Measurements from ENCODE around the gene METTL21A. TPM values are rescaled to one million over a fixed set of nuclear protein-coding genes. Genes with fewer than 3 reads are reported as not detected.

METTL21A gene
- total and polyA plus RNA-seq, 4 donors, result 25.7 to 34.5 (median 29.8) TPM

DNA sequence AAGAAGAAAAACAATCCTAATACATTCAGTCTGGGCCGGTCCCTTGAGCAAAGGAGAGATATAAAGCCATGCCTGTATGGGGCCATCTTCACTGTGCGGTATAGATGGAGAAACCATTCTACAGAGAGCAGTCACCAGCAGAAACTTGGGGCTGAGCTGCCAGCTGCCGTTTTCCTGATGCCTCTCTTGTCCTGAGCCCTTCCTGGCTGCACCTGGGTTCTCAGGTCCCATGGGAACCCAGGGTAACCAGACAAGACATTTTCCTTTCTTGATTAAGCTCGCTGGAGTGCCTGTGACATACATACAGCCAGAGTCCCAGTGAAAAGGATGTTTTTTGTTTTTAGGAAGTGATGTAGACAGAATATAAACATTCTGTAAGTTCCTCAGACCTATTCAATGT, 5.3 kb upstream of the METTL21A start:
- Histone ChIP-seq H3K4me3 (ENCODE audit: low read depth, low read length) (no peak overlapping the region), H3K27me3 (ENCODE audit: control insufficient read depth, insufficient read depth, low read length) (no peaks in the 10 kb centered on the region), H3K36me3 (ENCODE audit: control insufficient read depth, insufficient read depth, low read length) (peaks cover 2% of the 10 kb centered on the region), H3K4me1 (ENCODE audit: control insufficient read depth, insufficient read depth, low read length) (peaks cover 15% of the 10 kb centered on the region), H3K9me3 (ENCODE audit: control insufficient read depth, insufficient read depth, low read length) (no peaks in the 10 kb centered on the region), H3K27ac (ENCODE audit: low read depth, low read length) (no peak overlapping the region)
- DNase-seq (ENCODE audit: low read depth in 4 of 6, low spot score in 6 of 6), result no peak
- WGBS (ENCODE audit: insufficient coverage), result 74% methylated on average over 3 of the region's 4 CpGs

DNA sequence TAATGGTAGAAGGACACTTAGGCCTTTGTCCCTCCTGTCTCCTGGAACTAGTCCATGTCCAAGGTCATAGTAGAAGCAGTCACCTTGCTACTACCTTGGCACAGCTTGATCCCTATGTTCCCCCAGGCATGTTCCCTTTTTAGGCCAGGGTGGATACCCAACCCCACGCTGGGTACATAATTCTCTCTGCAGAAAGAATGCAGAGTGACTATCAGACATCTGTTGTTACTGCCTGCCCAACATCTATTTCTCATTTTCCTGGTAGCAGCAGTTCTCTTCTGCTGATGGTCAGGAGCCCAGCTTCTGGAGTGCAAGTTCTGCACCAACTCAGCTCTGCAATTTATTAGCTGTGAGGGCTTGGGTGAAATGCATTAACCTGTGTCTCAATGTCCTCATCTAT, 4.4 kb upstream of the METTL21A start:
- no peak overlapping the region for H3K27ac ChIP-seq (ENCODE audit: low read depth, low read length)
- peaks cover 15% of the 10 kb centered on the region for H3K4me1 ChIP-seq (ENCODE audit: control insufficient read depth, insufficient read depth, low read length)
- 57% methylated on average over 1 of the region's 1 CpG for WGBS (ENCODE audit: insufficient coverage)

DNA sequence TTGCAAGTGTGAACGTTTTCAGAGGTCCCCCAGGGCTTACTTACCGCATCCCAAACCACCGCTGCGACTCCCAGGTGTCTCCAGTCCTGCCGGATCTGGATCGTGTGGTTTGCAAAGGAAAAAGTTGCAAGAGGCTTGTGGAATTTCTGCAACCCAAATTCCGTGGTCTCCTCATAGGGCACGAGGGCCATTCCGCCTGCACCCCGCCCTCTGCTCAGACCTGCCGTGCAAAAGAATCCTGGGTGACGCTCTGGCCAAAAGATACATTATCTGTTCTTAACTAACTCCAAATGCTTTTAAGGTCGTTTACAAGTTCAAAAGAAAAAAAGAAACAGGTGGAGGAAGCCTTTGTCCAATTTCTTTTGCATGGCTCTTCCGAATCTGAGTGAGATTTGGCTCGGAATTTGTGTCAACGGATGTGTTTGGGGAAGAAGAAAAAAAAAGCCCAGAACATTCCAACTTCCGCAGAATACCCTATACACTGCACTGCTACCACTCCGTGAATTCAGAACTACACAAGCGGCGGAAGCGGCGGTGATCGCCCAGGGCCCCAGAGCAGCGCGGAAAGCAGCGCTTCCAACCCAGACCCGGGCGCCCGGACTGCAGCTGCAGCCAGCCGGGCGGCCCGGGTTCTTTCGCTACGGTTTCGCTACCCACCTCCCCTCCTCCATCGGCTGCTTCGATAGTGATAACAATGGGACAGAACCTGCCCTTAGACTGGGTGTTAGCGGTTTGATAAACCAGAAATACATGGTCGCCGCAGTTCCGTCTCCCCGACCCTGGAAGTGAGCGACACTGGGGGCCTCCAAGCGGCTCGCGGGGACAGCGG, 795 bp downstream of the METTL21A start:
- peak overlapping the region; percentile 86 for H3K4me3 ChIP-seq (ENCODE audit: low read depth, low read length)
- H3K27me3 ChIP-seq (ENCODE audit: control insufficient read depth, insufficient read depth, low read length), result no peaks in the 10 kb centered on the region
- H3K4me1 ChIP-seq (ENCODE audit: control insufficient read depth, insufficient read depth, low read length), result peaks cover 15% of the 10 kb centered on the region
- 0% methylated on average over 34 of the region's 47 CpGs for WGBS (ENCODE audit: insufficient coverage)
- no peaks in the 10 kb centered on the region for H3K9me3 ChIP-seq (ENCODE audit: control insufficient read depth, insufficient read depth, low read length)
- H3K36me3 ChIP-seq (ENCODE audit: control insufficient read depth, insufficient read depth, low read length), result peaks cover 11% of the 10 kb centered on the region
- DNase-seq (ENCODE audit: low read depth in 4 of 6, low spot score in 6 of 6), result peak; percentile 19 to 82 (median 54)
- H3K27ac ChIP-seq (ENCODE audit: low read depth, low read length), result peak overlapping the region; percentile 96

More for the DNA sequence above, 4.4 kb upstream of the METTL21A start:
- DNase-seq (ENCODE audit: low read depth in 4 of 6, low spot score in 6 of 6), result no peak
- Histone ChIP-seq H3K27me3 (ENCODE audit: control insufficient read depth, insufficient read depth, low read length) (no peaks in the 10 kb centered on the region), H3K4me3 (ENCODE audit: low read depth, low read length) (no peak overlapping the region), H3K36me3 (ENCODE audit: control insufficient read depth, insufficient read depth, low read length) (peaks cover 3% of the 10 kb centered on the region), H3K9me3 (ENCODE audit: control insufficient read depth, insufficient read depth, low read length) (no peaks in the 10 kb centered on the region)

DNA sequence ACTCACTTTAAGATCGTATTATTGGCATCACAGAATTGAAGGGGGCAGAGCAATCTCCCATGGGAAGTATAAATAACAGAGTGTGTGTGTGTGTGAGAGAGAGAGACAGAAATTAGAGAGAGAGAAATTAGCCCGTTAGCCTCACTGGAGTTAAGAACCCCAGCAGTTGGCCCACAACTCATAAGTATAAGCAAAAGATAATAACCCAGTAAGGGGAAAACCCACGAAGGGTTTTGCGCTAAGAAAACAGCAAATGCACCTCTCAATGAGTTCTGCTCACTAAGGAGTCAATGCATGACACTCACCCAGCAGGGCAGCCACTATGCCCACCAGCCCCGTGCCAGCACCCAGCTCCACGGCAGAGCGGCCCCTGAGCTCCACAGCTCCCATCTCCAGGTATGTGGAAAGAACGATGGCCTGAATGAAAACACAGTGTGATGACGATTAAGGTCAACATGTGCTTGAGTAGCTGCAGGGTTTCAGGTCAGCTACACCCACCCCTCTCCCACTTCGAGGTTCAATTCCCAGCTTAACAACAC, 3.6 kb downstream of the METTL21A start:
- H3K4me1 ChIP-seq (ENCODE audit: control insufficient read depth, insufficient read depth, low read length), result peaks cover 8% of the 10 kb centered on the region
- 84% methylated on average over 6 of the region's 10 CpGs for WGBS (ENCODE audit: insufficient coverage)
- no peak overlapping the region for H3K4me3 ChIP-seq (ENCODE audit: low read depth, low read length)
- H3K36me3 ChIP-seq (ENCODE audit: control insufficient read depth, insufficient read depth, low read length), result peaks cover 13% of the 10 kb centered on the region
- H3K27me3 ChIP-seq (ENCODE audit: control insufficient read depth, insufficient read depth, low read length), result no peaks in the 10 kb centered on the region
- no peak for DNase-seq (ENCODE audit: low read depth in 4 of 6, low spot score in 6 of 6)
- no peak overlapping the region for H3K27ac ChIP-seq (ENCODE audit: low read depth, low read length)
- no peaks in the 10 kb centered on the region for H3K9me3 ChIP-seq (ENCODE audit: control insufficient read depth, insufficient read depth, low read length)

DNA sequence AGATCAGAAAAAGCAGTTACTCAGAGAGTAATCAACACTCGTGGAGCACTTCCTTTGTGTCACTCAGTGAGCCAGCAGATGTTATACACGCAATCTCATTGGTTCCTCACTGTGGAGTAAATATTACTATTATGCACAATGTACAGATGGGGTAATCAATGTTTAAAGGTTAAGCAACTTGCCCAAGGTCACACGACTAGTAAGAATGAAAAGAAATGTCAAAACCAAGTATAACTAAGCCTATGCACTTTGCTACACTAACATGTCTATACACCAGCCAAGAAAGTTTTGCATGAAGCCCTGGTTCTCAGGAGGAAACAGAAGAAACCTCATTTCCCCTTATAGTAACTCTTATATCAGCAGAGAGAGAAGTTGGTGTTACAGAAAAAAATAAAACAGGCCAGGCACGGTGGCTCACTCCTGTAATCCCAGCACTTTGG, 5.4 kb downstream of the METTL21A start:
- Histone ChIP-seq H3K27ac (ENCODE audit: low read depth, low read length) (no peak overlapping the region), H3K27me3 (ENCODE audit: control insufficient read depth, insufficient read depth, low read length) (no peaks in the 10 kb centered on the region), H3K36me3 (ENCODE audit: control insufficient read depth, insufficient read depth, low read length) (peaks cover 11% of the 10 kb centered on the region), H3K4me3 (ENCODE audit: low read depth, low read length) (no peak overlapping the region), H3K4me1 (ENCODE audit: control insufficient read depth, insufficient read depth, low read length) (no peaks in the 10 kb centered on the region), H3K9me3 (ENCODE audit: control insufficient read depth, insufficient read depth, low read length) (no peaks in the 10 kb centered on the region)
- WGBS (ENCODE audit: insufficient coverage), result 88% methylated on average over 1 of the region's 4 CpGs
- no peak for DNase-seq (ENCODE audit: low read depth in 4 of 6, low spot score in 6 of 6)

DNA sequence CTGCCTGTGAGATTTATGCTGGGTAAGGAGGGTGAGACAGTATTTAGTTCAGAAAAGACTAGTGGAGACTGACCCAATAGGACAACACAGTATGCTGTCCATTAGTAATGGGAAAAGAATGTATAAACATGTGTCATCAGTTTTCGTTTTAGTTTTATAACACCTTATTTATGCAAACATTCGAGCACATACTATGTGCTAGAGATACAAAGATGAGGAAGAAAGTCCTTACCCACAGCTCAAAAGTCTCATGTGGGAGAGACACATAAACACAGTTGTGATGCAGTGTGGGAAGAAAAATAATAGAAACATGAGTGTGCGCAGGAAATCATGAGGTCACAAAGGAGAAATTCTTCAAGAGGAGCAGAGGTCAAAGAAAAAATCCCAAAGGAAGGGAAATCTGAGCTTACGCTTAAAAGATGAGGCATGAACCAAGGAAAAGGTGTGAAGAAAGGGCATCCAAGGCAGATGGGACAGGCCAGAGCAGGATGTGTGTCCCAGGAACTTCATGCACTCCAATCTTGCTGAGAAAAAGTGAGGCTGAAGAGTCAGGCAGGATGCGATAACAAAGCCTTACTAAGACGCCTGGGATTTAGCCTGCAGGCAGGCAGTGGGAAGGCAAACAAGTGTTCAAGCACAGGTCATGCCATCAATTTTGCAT, 8.1 kb downstream of the METTL21A start:
- Histone ChIP-seq H3K27ac (ENCODE audit: low read depth, low read length) (peak overlapping the region; percentile 64), H3K27me3 (ENCODE audit: control insufficient read depth, insufficient read depth, low read length) (no peaks in the 10 kb centered on the region)
- 80% methylated on average over 4 of the region's 6 CpGs for WGBS (ENCODE audit: insufficient coverage)

DNA sequence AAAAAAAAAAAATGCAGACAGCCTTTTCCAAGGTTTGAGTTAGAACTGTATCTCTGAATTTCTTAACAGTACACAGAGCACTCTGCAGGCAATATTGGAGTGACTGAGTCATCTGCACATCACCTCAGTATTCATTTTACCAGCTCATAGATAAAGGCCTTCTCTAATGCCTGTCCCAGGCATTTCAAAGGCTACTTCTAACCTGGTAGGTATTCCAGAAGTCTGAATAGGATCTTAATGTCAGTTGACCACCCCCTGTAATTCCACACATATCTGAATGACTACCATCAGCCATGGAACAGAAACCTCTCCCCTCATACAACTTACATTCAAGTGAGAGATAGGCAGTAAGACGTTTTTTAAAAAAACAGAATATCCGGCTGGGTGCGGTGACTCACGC, 9.0 kb downstream of the METTL21A start:
- no peaks in the 10 kb centered on the region for H3K4me1 ChIP-seq (ENCODE audit: control insufficient read depth, insufficient read depth, low read length)
- H3K9me3 ChIP-seq (ENCODE audit: control insufficient read depth, insufficient read depth, low read length), result no peaks in the 10 kb centered on the region
- 85% methylated on average over 4 of the region's 4 CpGs for WGBS (ENCODE audit: insufficient coverage)
- peaks cover 3% of the 10 kb centered on the region for H3K36me3 ChIP-seq (ENCODE audit: control insufficient read depth, insufficient read depth, low read length)
- no peak overlapping the region for H3K27ac ChIP-seq (ENCODE audit: low read depth, low read length)
- H3K4me3 ChIP-seq (ENCODE audit: low read depth, low read length), result no peak overlapping the region
- H3K27me3 ChIP-seq (ENCODE audit: control insufficient read depth, insufficient read depth, low read length), result no peaks in the 10 kb centered on the region
- no peak for DNase-seq (ENCODE audit: low read depth in 4 of 6, low spot score in 6 of 6)

More for the DNA sequence above, 8.1 kb downstream of the METTL21A start:
- no peak overlapping the region for H3K4me3 ChIP-seq (ENCODE audit: low read depth, low read length)
- no peaks in the 10 kb centered on the region for H3K4me1 ChIP-seq (ENCODE audit: control insufficient read depth, insufficient read depth, low read length)
- H3K9me3 ChIP-seq (ENCODE audit: control insufficient read depth, insufficient read depth, low read length), result no peaks in the 10 kb centered on the region
- H3K36me3 ChIP-seq (ENCODE audit: control insufficient read depth, insufficient read depth, low read length), result peaks cover 10% of the 10 kb centered on the region
- DNase-seq (ENCODE audit: low read depth in 4 of 6, low spot score in 6 of 6), result peak in 1 of 6 donors; percentile 15

DNA sequence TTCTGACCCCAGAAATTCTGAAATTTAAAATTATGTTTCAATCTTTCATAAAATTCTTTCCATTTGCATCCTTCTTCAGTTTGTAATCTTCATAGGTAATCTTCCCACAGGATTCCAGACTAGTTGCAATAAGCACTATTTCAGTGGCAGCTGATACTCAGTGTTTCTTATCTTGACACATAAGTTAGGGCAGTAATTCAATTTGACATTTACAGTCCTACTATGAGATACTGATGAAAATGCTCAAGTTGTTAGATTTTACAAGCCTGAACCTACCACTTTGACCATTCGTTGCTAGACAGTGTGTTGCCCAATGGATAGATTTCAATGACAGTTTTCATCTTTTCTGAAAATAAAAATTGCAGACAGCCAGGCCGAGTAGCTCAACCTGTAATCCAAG, 10.4 kb downstream of the METTL21A start:
- no peak overlapping the region for H3K4me3 ChIP-seq (ENCODE audit: low read depth, low read length)
- WGBS (ENCODE audit: insufficient coverage), result 100% methylated on average over 2 of the region's 2 CpGs

DNA sequence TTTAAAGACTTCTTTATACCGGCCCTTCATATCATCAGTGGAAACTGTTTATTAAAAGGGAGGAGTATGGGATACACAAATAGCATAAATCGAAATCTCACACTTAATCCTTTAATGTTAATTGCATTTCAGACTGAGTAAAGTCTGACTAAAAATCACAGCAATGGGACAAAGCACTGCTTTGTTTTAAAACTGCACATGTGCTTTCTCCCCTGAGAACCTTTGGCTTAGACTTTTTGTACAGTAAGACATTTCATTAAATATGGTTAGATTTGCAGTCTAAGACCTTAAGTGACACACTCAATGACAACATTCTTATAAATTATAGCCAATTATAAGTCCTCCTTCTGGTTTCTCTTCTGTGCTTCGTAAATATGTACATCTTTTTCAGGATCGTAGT, 12.5 kb downstream of the METTL21A start:
- peak in 1 of 6 donors; percentile 2 for DNase-seq (ENCODE audit: low read depth in 4 of 6, low spot score in 6 of 6)
- H3K9me3 ChIP-seq (ENCODE audit: control insufficient read depth, insufficient read depth, low read length), result no peaks in the 10 kb centered on the region
- H3K27ac ChIP-seq (ENCODE audit: low read depth, low read length), result no peak overlapping the region
- H3K4me3 ChIP-seq (ENCODE audit: low read depth, low read length), result no peak overlapping the region
- WGBS (ENCODE audit: insufficient coverage), result 40% methylated on average over 1 of the region's 4 CpGs
- no peaks in the 10 kb centered on the region for H3K27me3 ChIP-seq (ENCODE audit: control insufficient read depth, insufficient read depth, low read length)
- H3K36me3 ChIP-seq (ENCODE audit: control insufficient read depth, insufficient read depth, low read length), result peaks cover 3% of the 10 kb centered on the region
- H3K4me1 ChIP-seq (ENCODE audit: control insufficient read depth, insufficient read depth, low read length), result no peaks in the 10 kb centered on the region

More for the DNA sequence above, 10.4 kb downstream of the METTL21A start:
- Histone ChIP-seq H3K27ac (ENCODE audit: low read depth, low read length) (no peak overlapping the region), H3K9me3 (ENCODE audit: control insufficient read depth, insufficient read depth, low read length) (no peaks in the 10 kb centered on the region), H3K27me3 (ENCODE audit: control insufficient read depth, insufficient read depth, low read length) (no peaks in the 10 kb centered on the region), H3K4me1 (ENCODE audit: control insufficient read depth, insufficient read depth, low read length) (no peaks in the 10 kb centered on the region), H3K36me3 (ENCODE audit: control insufficient read depth, insufficient read depth, low read length) (peaks cover 3% of the 10 kb centered on the region)
- DNase-seq (ENCODE audit: low read depth in 4 of 6, low spot score in 6 of 6), result no peak
